Activated naive CD4-positive, alpha-beta T cell treated with anti-CD3 and anti-CD28 coated beads for 36 hours (primary cell): Measurements from ENCODE around the gene SORT1. TPM values are rescaled to one million over a fixed set of nuclear protein-coding genes. Genes with fewer than 3 reads are reported as not detected.
A peak's percentile ranks its signal among the peaks of the same experiment; 100 is the strongest.
"Not testable (repeated sequence)": the region's sequence is repeated elsewhere in the genome, so short reads cannot be mapped to it uniquely, and the experiment has no call there.

ENCODE experiments used
- CTCF ChIA-PET: fragments of 350-600 bp; sonication (Branson Sonifier 250); formaldehyde crosslinking; loops from one replicate; lab custom pipeline; 2021; ENCODE audit warnings: antibody characterized with exemption; lab: Charles Lee
- DNase-seq: peaks from one replicate; pipeline ENCODE4 v3.0.0-alpha.2; 2020
- H3K27ac Mint-ChIP-seq: one replicate; pipeline ENCODE4 v1.8.0; 2021; ENCODE audit warnings: mild to moderate bottlenecking, mixed read lengths
- H3K27me3 Mint-ChIP-seq: one replicate; pipeline ENCODE4 v1.8.0; 2021; ENCODE audit warnings: low read depth, mixed read lengths
- H3K36me3 Mint-ChIP-seq: one replicate; pipeline ENCODE4 v1.8.0; 2021; ENCODE audit warnings: low read depth, mixed read lengths
- H3K4me1 Mint-ChIP-seq: one replicate; pipeline ENCODE4 v1.8.0; 2021; ENCODE audit warnings: low read depth, mixed read lengths
- H3K4me3 Mint-ChIP-seq: one replicate; pipeline ENCODE4 v1.8.0; 2021; ENCODE audit warnings: mild to moderate bottlenecking, moderate library complexity, mixed read lengths
- H3K9me3 Mint-ChIP-seq: one replicate; pipeline ENCODE4 v1.8.0; 2021; ENCODE audit warnings: mixed read lengths
- intact Hi-C: fragments of 100-400 bp; cut with micrococcal nuclease; formaldehyde crosslinking; loops from one replicate; pipeline ENCODE4 v1.15.1; 2023
- total RNA-seq, 2 experiments: library from RNA; stranded (reverse); gene quantifications; one replicate each; pipeline ENCODE4 v1.2.3, GENCODE V29; 2021

The SORT1 gene
- total RNA-seq, 2 experiments from 2014 or later, result 0.32 to 0.33 TPM

DNA sequence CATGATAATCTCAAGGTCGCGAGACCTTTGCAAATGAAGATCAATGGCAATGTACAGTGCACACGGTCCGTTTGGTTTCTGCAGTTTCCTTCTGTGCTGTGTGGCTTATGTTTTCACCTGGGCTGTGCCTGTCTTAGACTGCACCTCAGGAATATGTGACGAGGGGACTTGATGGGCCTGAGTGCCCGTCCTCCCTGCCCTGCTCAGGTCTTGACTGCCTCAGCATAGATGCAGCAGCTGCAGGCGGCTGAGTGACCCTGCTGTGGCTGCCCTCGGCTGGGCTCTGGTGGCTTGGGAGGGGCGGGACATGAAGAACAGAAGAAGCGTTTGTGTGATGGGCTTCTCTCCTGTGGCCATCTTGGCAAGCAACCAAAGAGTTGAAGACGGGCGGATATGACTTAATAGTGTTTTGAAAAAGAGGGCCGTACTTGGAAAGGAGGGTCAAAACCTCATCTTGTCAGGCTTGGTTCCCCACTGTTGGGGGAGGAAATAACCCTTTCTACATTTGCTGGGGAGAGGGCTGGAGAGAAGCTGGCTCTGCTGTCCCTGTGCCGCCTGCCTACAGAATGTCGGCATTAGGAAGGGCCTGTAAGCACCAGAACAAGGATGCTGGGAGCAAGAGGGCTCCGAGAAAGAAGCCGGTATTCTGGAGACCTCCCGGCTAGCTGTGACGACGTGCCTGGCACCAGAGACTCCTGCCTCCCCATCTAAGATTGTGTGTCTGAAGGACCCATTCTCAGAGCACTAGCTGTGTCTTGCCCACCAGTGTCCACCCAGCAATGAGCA, 98.0 kb downstream of the SORT1 start:
- Mint-ChIP-seq H3K36me3 (no peaks in the 10 kb centered on the region), H3K4me3 (no peak overlapping the region), H3K4me1 (no peaks in the 10 kb centered on the region), H3K9me3 (no peaks in the 10 kb centered on the region), H3K27me3 (peaks cover 10% of the 10 kb centered on the region), H3K27ac (no peak overlapping the region)
- intact Hi-C loops, result no loop called here
- DNase-seq, result no peak
- CTCF ChIA-PET, result interaction anchor here (0.8 to 1.5 kb wide), 2 partner anchors 7 to 98 kb away, joined by 3 read pairs; partner anchors contain the start of gene SORT1

DNA sequence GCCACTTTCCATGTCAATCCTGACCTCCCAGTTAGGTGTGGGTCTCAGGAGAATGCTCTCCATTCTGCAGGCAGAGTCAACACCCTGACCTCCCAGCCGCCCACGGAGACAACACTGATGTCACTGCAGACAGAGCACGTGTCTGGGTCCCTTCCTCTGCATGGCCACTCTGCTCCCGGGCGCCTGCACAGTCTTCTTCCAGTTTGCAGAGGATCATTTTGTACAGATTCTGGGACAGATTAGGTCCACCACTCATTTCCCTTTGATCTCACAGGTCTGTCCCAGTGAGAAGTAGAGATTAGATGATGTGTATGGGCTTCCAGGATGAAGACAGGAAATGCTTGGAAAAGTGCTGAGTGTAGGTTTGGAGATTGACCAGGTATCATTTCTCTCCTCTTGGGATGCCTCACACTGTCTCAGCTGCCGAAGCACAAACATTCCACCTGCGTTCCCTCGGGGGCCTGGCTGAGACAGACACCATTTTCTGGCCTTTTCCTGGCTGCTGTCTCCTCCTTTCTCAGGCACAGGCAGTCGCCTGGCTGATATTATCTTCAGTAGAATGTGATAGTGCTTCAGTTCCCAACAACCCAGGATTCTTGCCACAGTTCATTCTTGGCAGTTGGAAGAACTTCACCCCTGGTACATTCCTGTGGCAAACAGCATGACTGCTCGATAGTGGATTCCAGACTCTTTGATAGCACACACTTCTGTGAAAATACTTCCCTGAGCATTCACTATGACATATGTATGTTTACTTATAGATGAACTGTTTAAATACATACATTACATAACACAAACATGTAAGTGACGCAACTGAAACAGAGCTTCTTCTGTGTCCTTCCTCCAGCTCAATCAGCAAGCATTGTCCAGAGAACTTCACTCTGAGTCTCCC, 98.8 kb downstream of the SORT1 start:
- CTCF ChIA-PET, result no interaction called here
- Mint-ChIP-seq H3K4me1 (no peaks in the 10 kb centered on the region), H3K36me3 (no peaks in the 10 kb centered on the region), H3K4me3 (no peak overlapping the region), H3K27me3 (peaks cover 10% of the 10 kb centered on the region), H3K27ac (no peak overlapping the region), H3K9me3 (no peaks in the 10 kb centered on the region)
- DNase-seq, result no peak
- intact Hi-C loops, result no loop called here

DNA sequence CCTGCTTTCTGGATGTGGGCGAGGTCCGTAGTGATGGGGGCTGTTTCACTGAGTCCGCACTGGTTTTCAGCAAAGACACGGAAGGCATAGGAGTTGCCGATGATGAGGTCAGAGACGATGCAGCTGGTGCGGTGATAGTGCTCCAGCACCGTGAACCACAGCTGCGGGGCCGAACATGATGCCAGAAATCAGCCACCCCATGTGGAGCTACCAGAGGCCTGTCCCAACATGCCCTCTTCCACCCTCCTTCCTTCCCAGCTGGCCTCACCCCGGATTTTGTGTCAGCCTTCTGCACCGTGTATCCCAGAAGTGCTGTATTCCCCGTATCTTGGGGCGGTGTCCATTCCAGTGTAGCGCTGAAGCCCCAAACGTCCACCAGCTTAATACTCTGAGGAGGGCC, 100.9 kb downstream of the SORT1 start:
- Mint-ChIP-seq H3K27me3 (peaks cover 10% of the 10 kb centered on the region), H3K4me1 (no peaks in the 10 kb centered on the region), H3K27ac (no peak overlapping the region), H3K9me3 (no peaks in the 10 kb centered on the region), H3K36me3 (no peaks in the 10 kb centered on the region), H3K4me3 (no peak overlapping the region)
- CTCF ChIA-PET, result interaction anchor here (0.6 to 1.0 kb wide), 2 partner anchors 19 to 81 kb away, joined by 3 read pairs; no protein-coding TSS in a partner anchor
- intact Hi-C loops, result no loop called here
- DNase-seq, result no peak

DNA sequence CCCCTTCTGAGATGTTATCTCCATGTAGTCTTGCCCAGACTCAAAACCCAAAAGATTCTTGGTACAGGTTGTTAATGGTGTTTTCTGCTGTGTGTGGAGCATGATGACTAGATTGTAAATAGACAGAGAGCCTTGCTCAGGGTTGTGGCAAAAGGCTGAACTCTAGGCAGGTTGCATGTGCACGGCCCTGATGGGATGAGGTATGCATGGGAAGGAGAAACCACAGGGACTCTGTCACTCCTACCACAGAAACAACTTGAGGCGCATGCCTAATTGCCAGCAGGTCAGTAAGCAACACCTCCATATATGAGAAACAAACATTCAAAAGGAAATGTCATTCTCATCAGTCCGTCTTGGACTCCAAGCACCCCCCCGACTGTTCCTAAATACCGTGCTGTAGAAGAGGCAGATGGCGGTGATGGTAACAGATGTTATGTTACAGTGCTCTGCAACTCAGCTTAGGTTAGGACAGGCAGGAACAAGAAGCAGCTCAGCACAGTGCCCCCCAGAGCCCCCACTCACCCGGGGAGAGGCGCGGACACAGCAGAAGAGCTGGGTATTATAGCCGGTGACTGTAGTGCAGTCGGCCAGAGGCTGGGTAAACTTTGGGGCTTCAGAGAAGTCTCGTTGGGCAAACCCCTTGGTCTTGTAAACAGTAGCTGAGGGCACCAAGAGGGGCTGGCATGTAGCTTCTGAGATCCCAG, 101.9 kb downstream of the SORT1 start:
- intact Hi-C loops, result no loop called here
- no peak overlapping the region for H3K27ac Mint-ChIP-seq
- CTCF ChIA-PET, result interaction anchor here (0.6 to 1.0 kb wide), 2 partner anchors 18 to 82 kb away, joined by 3 read pairs; no protein-coding TSS in a partner anchor
- no peaks in the 10 kb centered on the region for H3K4me1 Mint-ChIP-seq
- no peaks in the 10 kb centered on the region for H3K9me3 Mint-ChIP-seq
- no peaks in the 10 kb centered on the region for H3K36me3 Mint-ChIP-seq
- no peak overlapping the region for H3K4me3 Mint-ChIP-seq
- no peak for DNase-seq
- peaks cover 10% of the 10 kb centered on the region for H3K27me3 Mint-ChIP-seq

DNA sequence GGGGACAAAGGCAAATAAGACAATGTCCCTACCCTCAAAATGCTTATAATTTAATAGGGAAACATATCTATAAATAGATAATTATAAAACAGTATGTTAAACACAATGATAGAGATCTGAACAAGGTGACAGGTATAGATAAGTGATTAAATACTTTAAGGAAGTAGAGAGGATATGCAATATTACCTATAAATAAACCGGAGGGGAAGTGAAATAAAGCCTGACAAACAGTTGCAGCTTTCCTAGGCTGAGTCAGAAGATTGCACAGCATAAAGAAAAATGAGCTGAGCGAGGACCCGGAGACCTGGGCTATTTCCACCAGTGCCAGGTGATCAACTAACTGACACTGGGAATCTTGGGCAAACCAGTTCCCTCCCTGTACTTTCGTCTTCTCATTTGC, 103.2 kb downstream of the SORT1 start:
- Mint-ChIP-seq H3K4me3 (no peak overlapping the region), H3K27ac (no peak overlapping the region), H3K36me3 (no peaks in the 10 kb centered on the region), H3K4me1 (no peaks in the 10 kb centered on the region), H3K27me3 (peaks cover 8% of the 10 kb centered on the region), H3K9me3 (no peaks in the 10 kb centered on the region)
- intact Hi-C loops, result no loop called here
- CTCF ChIA-PET, result no interaction called here
- DNase-seq, result no peak

DNA sequence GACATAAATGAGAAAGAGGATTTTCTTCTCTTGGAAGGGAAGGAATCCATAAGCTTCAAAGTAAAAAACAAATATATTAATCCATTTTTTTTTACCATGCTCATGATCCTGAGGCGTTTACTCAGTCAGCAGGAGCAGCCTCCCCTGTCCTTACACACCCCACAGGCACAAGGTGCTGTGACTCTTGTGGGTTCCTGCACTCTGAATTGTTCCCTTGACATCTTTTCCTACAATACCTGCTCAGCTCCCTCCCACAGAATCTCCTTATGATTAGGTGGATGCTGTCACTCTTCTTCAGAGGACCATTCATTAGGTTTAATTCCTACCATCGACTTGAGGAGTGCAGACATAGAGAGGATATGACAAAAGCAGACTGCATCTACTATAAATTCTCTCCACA, 104.7 kb downstream of the SORT1 start:
- Mint-ChIP-seq H3K4me3 (no peak overlapping the region), H3K9me3 (no peaks in the 10 kb centered on the region), H3K27ac (no peak overlapping the region), H3K27me3 (no peaks in the 10 kb centered on the region), H3K36me3 (no peaks in the 10 kb centered on the region), H3K4me1 (no peaks in the 10 kb centered on the region)
- DNase-seq, result no peak
- intact Hi-C loops, result no loop called here
- CTCF ChIA-PET, result interaction anchor here (0.7 kb wide), 1 partner anchor 16 kb away, joined by 3 read pairs; no protein-coding TSS in a partner anchor

DNA sequence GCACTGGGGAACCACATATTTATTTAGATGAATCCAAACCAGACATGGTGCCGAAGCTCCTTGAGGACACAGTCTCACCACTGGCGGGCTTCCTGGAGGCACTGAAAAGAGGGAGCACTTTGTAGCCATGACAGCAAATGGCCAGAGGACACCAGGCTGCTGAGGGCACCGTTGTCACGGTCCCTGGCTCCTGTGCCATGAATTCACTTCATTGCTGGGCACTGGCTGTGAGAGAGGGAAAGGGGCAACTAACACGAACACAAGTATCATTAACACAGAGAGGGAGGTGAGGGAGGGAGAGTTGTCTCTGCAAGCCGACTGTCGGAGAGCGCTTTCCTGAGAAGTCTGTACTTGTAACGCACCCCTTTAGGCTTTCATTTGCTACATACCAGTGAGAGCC, 105.4 kb downstream of the SORT1 start:
- CTCF ChIA-PET, result interaction anchor here (0.7 to 0.9 kb wide), 2 partner anchors 8 to 16 kb away, joined by 3 read pairs; no protein-coding TSS in a partner anchor
- Mint-ChIP-seq H3K4me3 (no peak overlapping the region), H3K36me3 (no peaks in the 10 kb centered on the region), H3K4me1 (no peaks in the 10 kb centered on the region), H3K27ac (no peak overlapping the region), H3K27me3 (no peaks in the 10 kb centered on the region), H3K9me3 (no peaks in the 10 kb centered on the region)
- intact Hi-C loops, result no loop called here
- DNase-seq, result no peak

DNA sequence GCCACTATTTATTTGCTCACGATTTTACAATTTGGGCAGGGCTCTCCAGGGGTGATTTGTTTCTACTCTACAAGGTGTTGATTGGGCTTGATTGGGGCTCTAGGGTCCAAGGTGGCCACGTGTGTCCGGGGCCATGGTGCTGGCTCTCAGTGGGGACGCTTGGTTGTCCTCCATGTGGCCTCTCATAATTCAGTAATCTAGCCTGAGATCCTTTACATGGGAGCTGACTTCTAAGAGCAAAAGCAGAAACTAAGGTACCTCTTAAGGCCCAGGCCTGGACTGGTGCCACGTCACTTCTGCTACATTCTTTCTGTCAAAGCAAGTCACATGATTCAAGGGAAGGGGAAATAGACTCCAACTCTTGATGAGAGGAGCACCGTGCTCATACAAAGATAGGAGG, 106.7 kb downstream of the SORT1 start:
- Mint-ChIP-seq H3K4me1 (no peaks in the 10 kb centered on the region), H3K36me3 (no peaks in the 10 kb centered on the region), H3K27me3 (no peaks in the 10 kb centered on the region), H3K27ac (no peak overlapping the region), H3K9me3 (no peaks in the 10 kb centered on the region), H3K4me3 (no peak overlapping the region)
- CTCF ChIA-PET, result interaction anchor here (0.6 kb wide), 1 partner anchor 206 kb away, joined by 4 read pairs; no protein-coding TSS in a partner anchor
- DNase-seq, result no peak
- intact Hi-C loops, result no loop called here

DNA sequence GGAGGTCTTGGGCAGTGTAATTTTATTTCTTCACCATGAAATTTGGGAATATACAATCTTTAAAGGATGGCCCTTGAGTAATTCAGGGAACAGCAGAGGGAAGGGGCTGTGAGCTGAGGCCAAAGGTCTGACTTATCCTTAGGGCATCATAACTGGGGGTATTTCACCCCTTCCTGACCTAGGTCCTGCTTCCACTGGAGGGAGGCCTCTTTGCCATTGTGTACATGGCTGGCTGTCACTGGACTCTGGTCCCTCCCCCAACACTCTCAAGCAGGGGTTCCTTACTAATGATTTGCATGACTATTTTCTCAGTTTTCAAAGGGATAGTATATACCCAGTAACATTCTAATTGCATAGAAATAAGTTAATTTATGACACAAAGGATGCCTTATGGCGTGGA, 107.6 kb downstream of the SORT1 start:
- no peaks in the 10 kb centered on the region for H3K36me3 Mint-ChIP-seq
- DNase-seq, result no peak
- H3K27me3 Mint-ChIP-seq, result no peaks in the 10 kb centered on the region
- H3K27ac Mint-ChIP-seq, result no peak overlapping the region
- no peaks in the 10 kb centered on the region for H3K4me1 Mint-ChIP-seq
- CTCF ChIA-PET, result no interaction called here
- no peak overlapping the region for H3K4me3 Mint-ChIP-seq
- no peaks in the 10 kb centered on the region for H3K9me3 Mint-ChIP-seq
- intact Hi-C loops, result no loop called here

DNA sequence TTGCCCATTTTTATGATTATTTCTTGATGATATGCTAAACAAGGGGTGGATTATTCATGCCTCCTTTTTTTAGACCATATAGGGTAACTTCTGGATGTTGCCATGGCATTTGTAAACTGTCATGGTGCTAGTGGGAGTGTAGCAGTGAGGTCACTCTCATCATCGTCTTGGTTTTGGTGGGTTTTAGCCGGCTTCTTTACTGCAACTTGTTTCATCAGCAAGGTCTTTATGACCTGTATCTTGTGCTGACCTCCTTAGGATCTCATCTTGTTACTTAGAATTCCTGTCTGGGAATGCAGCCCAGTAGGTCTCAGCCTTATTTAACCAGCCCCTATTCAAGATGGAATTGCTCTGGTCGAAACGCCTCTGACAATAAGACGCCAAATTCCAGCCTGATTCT, 111.0 kb downstream of the SORT1 start:
- H3K27me3 Mint-ChIP-seq, H3K27ac Mint-ChIP-seq, H3K4me1 Mint-ChIP-seq, H3K9me3 Mint-ChIP-seq, DNase-seq, CTCF ChIA-PET, intact Hi-C loops, H3K4me3 Mint-ChIP-seq, H3K36me3 Mint-ChIP-seq: not testable (repeated sequence)

DNA sequence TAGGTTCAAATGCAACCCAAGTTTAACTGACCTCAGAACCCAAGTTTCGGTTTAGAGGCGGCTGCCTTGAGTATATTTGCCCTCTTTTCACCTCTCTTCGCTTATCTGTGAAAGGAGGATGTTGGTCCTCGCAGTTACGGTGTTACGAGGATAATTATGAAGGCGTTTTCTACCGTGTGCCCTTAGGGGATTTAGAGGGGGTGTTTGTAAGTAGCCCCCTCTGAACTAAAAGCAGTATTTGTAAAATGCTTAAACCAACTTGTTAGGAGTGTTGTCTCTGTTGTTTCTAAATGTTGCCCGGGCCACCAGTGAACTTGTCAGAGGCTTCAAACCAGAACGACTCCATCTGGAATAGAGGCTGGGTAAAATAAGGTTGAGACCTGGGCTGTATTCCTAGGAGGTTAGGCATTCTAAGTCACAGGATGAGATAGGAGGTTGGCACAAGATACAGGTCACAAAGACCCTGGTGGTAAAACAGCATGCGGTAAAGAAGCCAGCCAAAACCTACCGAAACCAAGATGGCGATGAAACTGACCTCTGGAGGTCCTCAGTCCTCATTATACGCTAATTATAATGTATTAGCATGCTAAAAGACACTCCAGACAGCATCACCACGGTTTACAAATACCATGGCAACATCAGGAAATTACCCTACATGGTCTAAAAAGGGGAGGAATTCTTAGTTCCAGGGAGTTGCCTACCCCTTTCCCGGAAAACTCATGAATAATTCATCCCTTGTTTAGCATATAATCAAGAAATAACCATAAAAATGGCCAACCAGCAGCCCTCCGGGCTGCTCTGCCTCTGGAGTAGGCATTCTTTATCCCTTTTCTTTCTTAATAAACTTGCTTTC, 113.7 kb downstream of the SORT1 start:
- CTCF ChIA-PET, result interaction anchor here (0.9 to 8.9 kb wide), 2 partner anchors 115 to 121 kb away, joined by 3 to 126 read pairs; partner anchors contain the start of gene SORT1
- H3K4me1 Mint-ChIP-seq, result peaks cover 6% of the 10 kb centered on the region
- DNase-seq, result no peak
- no peak overlapping the region for H3K27ac Mint-ChIP-seq
- no peaks in the 10 kb centered on the region for H3K27me3 Mint-ChIP-seq
- peak overlapping the region; percentile 94 for H3K4me3 Mint-ChIP-seq
- no peaks in the 10 kb centered on the region for H3K9me3 Mint-ChIP-seq
- H3K36me3 Mint-ChIP-seq, result no peaks in the 10 kb centered on the region
- intact Hi-C loops, result loop anchor here (1.0 to 5.0 kb wide), 7 partner anchors 71 to 265 kb away; partner anchors contain the start of genes ATXN7L2, PSMA5, SARS1 and WDR47
